Measurements from ENCODE around the gene ADGRG6. TPM values are rescaled to one million over a fixed set of nuclear protein-coding genes. Genes with fewer than 3 reads are reported as not detected.
A peak's percentile ranks its signal among the peaks of the same experiment; 100 is the strongest.

The ADGRG6 gene
- total RNA-seq, 1 experiment from 2014 or later = 5.3 TPM

DNA sequence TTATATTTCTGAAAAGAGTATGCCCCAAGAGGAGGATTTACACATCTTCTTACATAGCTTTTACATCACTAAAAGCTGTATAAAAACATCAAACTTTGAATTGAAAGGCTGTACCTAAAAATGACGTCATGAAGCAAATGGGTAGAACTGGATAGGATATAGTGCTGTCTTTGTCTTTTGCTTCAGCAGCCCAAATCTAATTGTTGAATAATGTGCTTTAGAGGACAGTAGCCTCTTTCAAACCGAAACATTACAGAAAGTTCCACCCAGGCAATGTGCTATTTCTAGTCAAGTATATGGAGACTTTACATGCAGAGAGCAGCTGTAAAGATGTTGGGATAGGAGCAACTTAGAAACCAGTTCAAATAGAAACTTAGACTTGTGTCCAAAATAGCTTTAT, 51.9 kb downstream of the ADGRG6 start (continued):
- TF ChIP-seq, protein P1, sequence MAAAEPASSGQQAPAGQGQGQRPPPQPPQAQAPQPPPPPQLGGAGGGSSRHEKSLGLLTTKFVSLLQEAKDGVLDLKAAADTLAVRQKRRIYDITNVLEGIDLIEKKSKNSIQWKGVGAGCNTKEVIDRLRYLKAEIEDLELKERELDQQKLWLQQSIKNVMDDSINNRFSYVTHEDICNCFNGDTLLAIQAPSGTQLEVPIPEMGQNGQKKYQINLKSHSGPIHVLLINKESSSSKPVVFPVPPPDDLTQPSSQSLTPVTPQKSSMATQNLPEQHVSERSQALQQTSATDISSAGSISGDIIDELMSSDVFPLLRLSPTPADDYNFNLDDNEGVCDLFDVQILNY (CRISPR knock-in tag; IDR thresholded peaks at IDR 0.05) = no peak
- TF ChIP-seq, protein P2, sequence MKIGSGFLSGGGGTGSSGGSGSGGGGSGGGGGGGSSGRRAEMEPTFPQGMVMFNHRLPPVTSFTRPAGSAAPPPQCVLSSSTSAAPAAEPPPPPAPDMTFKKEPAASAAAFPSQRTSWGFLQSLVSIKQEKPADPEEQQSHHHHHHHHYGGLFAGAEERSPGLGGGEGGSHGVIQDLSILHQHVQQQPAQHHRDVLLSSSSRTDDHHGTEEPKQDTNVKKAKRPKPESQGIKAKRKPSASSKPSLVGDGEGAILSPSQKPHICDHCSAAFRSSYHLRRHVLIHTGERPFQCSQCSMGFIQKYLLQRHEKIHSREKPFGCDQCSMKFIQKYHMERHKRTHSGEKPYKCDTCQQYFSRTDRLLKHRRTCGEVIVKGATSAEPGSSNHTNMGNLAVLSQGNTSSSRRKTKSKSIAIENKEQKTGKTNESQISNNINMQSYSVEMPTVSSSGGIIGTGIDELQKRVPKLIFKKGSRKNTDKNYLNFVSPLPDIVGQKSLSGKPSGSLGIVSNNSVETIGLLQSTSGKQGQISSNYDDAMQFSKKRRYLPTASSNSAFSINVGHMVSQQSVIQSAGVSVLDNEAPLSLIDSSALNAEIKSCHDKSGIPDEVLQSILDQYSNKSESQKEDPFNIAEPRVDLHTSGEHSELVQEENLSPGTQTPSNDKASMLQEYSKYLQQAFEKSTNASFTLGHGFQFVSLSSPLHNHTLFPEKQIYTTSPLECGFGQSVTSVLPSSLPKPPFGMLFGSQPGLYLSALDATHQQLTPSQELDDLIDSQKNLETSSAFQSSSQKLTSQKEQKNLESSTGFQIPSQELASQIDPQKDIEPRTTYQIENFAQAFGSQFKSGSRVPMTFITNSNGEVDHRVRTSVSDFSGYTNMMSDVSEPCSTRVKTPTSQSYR (CRISPR knock-in tag; IDR thresholded peaks at IDR 0.05) = no peak

DNA sequence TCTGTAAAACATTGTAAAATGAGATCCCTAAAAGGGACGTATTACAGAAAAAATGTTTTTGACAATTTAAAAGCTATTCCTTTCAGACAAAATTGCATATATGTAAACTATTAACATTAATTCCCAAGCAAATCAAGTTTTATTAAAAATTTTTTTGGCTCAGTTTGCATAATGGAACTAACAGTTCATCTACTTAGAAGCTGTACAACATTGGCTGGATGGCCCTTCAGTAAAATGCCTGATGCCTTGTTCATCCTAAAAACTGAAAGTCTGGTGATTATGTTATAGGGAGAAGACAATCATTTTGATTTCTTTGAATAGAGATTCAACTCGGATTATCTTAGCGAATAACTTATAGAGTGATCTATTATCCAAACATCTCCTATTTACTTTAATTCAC, 52.8 kb downstream of the ADGRG6 start:
- no peaks in the 10 kb centered on the region for H3K27me3 Mint-ChIP-seq (ENCODE audit: low read depth)
- DNase-seq (ENCODE audit: low spot score) (no peak), ATAC-seq (no peak)
- no peak overlapping the region for H3K4me3 Mint-ChIP-seq
- TF ChIP-seq EMX1 (CRISPR knock-in tag; IDR thresholded peaks at IDR 0.05) (no peak), FOXK1 (CRISPR knock-in tag; IDR thresholded peaks at IDR 0.05) (no peak)
- TF ChIP-seq, protein P3, sequence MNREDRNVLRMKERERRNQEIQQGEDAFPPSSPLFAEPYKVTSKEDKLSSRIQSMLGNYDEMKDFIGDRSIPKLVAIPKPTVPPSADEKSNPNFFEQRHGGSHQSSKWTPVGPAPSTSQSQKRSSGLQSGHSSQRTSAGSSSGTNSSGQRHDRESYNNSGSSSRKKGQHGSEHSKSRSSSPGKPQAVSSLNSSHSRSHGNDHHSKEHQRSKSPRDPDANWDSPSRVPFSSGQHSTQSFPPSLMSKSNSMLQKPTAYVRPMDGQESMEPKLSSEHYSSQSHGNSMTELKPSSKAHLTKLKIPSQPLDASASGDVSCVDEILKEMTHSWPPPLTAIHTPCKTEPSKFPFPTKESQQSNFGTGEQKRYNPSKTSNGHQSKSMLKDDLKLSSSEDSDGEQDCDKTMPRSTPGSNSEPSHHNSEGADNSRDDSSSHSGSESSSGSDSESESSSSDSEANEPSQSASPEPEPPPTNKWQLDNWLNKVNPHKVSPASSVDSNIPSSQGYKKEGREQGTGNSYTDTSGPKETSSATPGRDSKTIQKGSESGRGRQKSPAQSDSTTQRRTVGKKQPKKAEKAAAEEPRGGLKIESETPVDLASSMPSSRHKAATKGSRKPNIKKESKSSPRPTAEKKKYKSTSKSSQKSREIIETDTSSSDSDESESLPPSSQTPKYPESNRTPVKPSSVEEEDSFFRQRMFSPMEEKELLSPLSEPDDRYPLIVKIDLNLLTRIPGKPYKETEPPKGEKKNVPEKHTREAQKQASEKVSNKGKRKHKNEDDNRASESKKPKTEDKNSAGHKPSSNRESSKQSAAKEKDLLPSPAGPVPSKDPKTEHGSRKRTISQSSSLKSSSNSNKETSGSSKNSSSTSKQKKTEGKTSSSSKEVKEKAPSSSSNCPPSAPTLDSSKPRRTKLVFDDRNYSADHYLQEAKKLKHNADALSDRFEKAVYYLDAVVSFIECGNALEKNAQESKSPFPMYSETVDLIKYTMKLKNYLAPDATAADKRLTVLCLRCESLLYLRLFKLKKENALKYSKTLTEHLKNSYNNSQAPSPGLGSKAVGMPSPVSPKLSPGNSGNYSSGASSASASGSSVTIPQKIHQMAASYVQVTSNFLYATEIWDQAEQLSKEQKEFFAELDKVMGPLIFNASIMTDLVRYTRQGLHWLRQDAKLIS (CRISPR knock-in tag; IDR thresholded peaks at IDR 0.05; ENCODE audit: borderline replicate concordance) = no peak
- CTCF ChIA-PET = no interaction called here
- no peak overlapping the region for H3K27ac Mint-ChIP-seq
- H3K9me3 Mint-ChIP-seq = peaks cover 16% of the 10 kb centered on the region
- no peaks in the 10 kb centered on the region for H3K36me3 Mint-ChIP-seq
- H3K4me1 Mint-ChIP-seq = peaks cover 3% of the 10 kb centered on the region; the same call in 1 of the 2 replicates
- POLR2A ChIA-PET = no interaction called here

DNA sequence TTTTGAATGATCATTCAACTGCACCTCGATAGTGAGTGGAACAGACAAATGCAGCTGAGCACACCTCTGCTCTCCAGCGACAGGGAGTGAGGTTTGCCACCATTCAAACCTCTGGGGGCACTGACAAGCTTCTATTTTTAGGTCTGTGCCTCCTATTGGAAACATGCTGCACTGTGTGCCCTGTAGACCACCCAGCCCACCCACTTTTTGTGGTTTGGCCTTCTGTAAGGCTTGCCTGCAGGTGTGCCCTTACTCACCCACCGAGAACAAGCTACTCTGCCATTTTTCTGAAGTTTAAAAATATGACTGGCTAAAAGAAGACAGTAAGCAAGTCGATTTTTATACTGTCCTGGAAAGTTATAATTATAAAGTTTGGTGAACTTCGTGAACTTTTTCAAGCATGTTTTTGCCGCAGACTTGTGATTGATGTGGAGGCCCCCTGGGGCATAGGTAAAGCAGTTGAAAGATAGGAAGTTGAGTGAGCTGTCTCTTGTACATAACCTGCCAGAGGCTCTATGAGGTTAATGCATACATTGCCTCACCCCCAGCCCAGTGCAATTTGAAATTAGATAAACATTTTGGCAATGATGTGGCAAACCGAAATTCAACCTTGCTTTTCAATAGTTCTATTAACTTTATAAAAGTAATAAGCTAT, 53.8 kb downstream of the ADGRG6 start:
- Mint-ChIP-seq H3K27me3 (ENCODE audit: low read depth) (no peaks in the 10 kb centered on the region), H3K4me3 (no peak overlapping the region), H3K27ac (no peak overlapping the region), H3K4me1 (peaks cover 3% of the 10 kb centered on the region; the same call in 1 of the 2 replicates), H3K9me3 (peaks cover 14% of the 10 kb centered on the region), H3K36me3 (no peaks in the 10 kb centered on the region)
- ChIA-PET POLR2A (no interaction called here), CTCF (interaction anchor here (0.7 to 1.5 kb wide), 2 partner anchors 19 to 283 kb away, joined by 3 to 4 read pairs; no protein-coding TSS in a partner anchor)
- TF ChIP-seq GRHL2 (CRISPR knock-in tag; IDR thresholded peaks at IDR 0.05; ENCODE audit: insufficient replicate concordance, severe bottlenecking) = no peak
- TF ChIP-seq ZNF121 (CRISPR knock-in tag; IDR thresholded peaks at IDR 0.05) = no peak
- TF ChIP-seq NFYB (CRISPR knock-in tag; conservative IDR thresholded peaks at IDR 0.05; ENCODE audit: low read depth) = no peak
- no peak for TF ChIP-seq NR1H2 (CRISPR knock-in tag; IDR thresholded peaks at IDR 0.05)
- TF ChIP-seq, protein P4, sequence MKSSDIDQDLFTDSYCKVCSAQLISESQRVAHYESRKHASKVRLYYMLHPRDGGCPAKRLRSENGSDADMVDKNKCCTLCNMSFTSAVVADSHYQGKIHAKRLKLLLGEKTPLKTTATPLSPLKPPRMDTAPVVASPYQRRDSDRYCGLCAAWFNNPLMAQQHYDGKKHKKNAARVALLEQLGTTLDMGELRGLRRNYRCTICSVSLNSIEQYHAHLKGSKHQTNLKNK (CRISPR knock-in tag; IDR thresholded peaks at IDR 0.05) = no peak
- TF ChIP-seq NFATC4 (CRISPR knock-in tag; IDR thresholded peaks at IDR 0.05) = no peak
- DNase-seq (ENCODE audit: low spot score) (no peak), ATAC-seq (peak; percentile 68)
